ENCODE data around the gene MMP19.
"Not testable (repeated sequence)": the region's sequence is repeated elsewhere in the genome, so short reads cannot be mapped to it uniquely, and the experiment has no call there.

MMP19 gene

GRCh38 chr12:55865327-55865726 is 22.6 kb upstream of the MMP19 start:
- DNase-seq (ENCODE audit: low spot score) = no peak
- ChIA-PET CTCF (no interaction called here), POLR2A (ENCODE audit: low non-redundant PET) (no interaction called here)
- TF ChIP-seq, protein P1, sequence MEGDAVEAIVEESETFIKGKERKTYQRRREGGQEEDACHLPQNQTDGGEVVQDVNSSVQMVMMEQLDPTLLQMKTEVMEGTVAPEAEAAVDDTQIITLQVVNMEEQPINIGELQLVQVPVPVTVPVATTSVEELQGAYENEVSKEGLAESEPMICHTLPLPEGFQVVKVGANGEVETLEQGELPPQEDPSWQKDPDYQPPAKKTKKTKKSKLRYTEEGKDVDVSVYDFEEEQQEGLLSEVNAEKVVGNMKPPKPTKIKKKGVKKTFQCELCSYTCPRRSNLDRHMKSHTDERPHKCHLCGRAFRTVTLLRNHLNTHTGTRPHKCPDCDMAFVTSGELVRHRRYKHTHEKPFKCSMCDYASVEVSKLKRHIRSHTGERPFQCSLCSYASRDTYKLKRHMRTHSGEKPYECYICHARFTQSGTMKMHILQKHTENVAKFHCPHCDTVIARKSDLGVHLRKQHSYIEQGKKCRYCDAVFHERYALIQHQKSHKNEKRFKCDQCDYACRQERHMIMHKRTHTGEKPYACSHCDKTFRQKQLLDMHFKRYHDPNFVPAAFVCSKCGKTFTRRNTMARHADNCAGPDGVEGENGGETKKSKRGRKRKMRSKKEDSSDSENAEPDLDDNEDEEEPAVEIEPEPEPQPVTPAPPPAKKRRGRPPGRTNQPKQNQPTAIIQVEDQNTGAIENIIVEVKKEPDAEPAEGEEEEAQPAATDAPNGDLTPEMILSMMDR (conservative IDR thresholded peaks at IDR 0.05; ENCODE audit: low read depth) = no peak
- no peak overlapping the region for H3K27ac ChIP-seq

GRCh38 chr12:55862931-55863330 is 20.2 kb upstream of the MMP19 start:
- POLR2A ChIA-PET (ENCODE audit: low non-redundant PET); H3K27ac ChIP-seq; DNase-seq (ENCODE audit: low spot score): not testable (repeated sequence)
- CTCF ChIA-PET = interaction anchor here (0.6 kb wide), 2 partner anchors 16 to 167 kb away, joined by 3 read pairs; no protein-coding TSS in a partner anchor

- no peak for DNase-seq (ENCODE audit: low spot score)
- H3K27ac ChIP-seq = no peak overlapping the region
- ChIA-PET POLR2A (ENCODE audit: low non-redundant PET) (no interaction called here), CTCF (interaction anchor here (0.6 kb wide), 1 partner anchor 168 kb away, joined by 3 read pairs; no protein-coding TSS in a partner anchor)
- TF ChIP-seq, protein P1 (conservative IDR thresholded peaks at IDR 0.05; ENCODE audit: low read depth) = no peak
Observed at GRCh38 chr12:55862286-55862685, 19.6 kb upstream of the MMP19 start.

DNA sequence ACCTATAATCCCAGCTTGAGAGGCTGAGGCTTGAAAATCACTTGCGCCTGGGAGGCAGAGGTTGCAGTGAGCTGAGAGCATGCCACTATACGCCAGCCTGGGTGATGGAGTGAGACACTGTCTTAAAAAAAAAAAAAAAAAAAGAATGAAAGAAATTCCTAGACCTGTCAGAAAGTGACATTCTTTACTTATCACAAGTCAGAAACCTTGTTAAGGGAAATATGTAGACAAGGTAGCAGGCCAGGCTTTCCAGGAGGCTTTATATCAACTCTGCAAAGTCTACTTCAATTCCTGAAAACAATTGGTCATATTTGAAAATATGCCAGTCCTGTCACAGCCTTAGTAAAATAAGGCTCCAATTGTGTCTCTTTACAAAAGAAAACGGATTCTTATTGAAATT is 19.1 kb upstream of the MMP19 start:
- POLR2A ChIA-PET (ENCODE audit: low non-redundant PET) = no interaction called here
- no peak for DNase-seq (ENCODE audit: low spot score)
- TF ChIP-seq, protein P1 (conservative IDR thresholded peaks at IDR 0.05; ENCODE audit: low read depth) = no peak
- H3K27ac ChIP-seq = no peak overlapping the region
- CTCF ChIA-PET = no interaction called here

- ChIA-PET CTCF (interaction anchor here (1.1 kb wide), 1 partner anchor 24 kb away, joined by 3 read pairs; no protein-coding TSS in a partner anchor), POLR2A (ENCODE audit: low non-redundant PET) (no interaction called here)
- TF ChIP-seq, protein P1 (conservative IDR thresholded peaks at IDR 0.05; ENCODE audit: low read depth) = no peak
- no peak for DNase-seq (ENCODE audit: low spot score)
- no peak overlapping the region for H3K27ac ChIP-seq
Observed at GRCh38 chr12:55861396-55861795, 18.7 kb upstream of the MMP19 start.

DNA sequence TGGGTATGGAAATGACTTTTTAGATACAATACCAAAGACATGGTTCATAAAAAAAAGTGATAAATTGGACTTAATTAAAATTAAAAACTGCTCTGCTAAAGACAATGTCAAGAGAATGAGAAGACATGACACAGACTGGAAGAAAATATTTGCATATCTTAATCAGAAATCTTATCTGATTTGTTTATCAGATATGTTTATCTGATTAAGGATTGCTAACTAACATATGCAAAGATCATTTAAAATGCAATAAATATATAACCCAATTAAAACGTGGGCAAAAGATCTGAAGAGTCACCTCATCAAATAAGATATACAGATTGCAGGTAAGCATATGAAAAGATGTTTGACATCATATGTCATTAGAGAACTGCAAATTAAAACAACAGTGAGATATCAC is 10.0 kb upstream of the MMP19 start:
- no peak overlapping the region for H3K27ac ChIP-seq
- no peak for DNase-seq (ENCODE audit: low spot score)
- ChIA-PET POLR2A (ENCODE audit: low non-redundant PET) (no interaction called here), CTCF (interaction anchor here (1.3 kb wide), 1 partner anchor 14 kb away, joined by 4 read pairs; no protein-coding TSS in a partner anchor)
- TF ChIP-seq, protein P1 (conservative IDR thresholded peaks at IDR 0.05; ENCODE audit: low read depth) = no peak

DNA sequence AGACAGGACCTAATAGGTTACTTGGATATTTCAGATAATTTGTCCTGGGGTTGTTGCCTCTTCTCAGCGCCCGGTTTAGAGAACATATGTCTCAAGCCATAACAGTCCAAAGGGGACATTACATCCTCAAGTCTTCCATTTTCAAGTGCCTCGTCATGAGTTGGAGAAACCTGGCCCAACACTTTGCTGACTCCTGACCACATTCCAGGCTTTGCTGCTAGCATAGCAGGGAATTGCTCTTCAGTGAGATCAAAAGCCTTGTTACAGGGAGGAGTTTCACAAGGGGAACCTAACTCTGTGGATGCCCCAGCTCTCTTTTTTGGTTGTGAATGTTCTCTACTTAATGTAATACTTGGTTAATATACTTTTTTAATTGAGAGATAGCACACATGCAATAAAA is 8.2 kb upstream of the MMP19 start:
- no peak overlapping the region for H3K27ac ChIP-seq
- DNase-seq (ENCODE audit: low spot score) = no peak
- TF ChIP-seq, protein P1 (conservative IDR thresholded peaks at IDR 0.05; ENCODE audit: low read depth) = no peak
- ChIA-PET POLR2A (ENCODE audit: low non-redundant PET) (no interaction called here), CTCF (no interaction called here)

Measured in RWPE1 (cell line).